KMS-11 (cell line): ENCODE data around the gene GRIA4.

Experiments
- H2AFZ ChIP-seq: fragments of 200-600 bp; sonication (generic); 2 replicates; pipeline ENCODE4 v1.6.1; 2016; ENCODE audit warnings: antibody characterized with exemption, mixed run types, low read depth
- H3K27ac ChIP-seq: fragments of 200-600 bp; sonication (generic); 2 replicates; pipeline ENCODE4 v1.6.1; 2016; ENCODE audit warnings: mild to moderate bottlenecking, mixed run types
- H3K27me3 ChIP-seq: fragments of 200-600 bp; sonication (generic); 2 replicates; pipeline ENCODE4 v1.6.1; 2017; ENCODE audit warnings: mild to moderate bottlenecking, low read depth, mixed run types, moderate library complexity; ENCODE audit not compliant: insufficient read depth
- H3K36me3 ChIP-seq: fragments of 200-600 bp; sonication (generic); 2 replicates; pipeline ENCODE4 v1.6.1; 2017; ENCODE audit warnings: mild to moderate bottlenecking, mixed run types; ENCODE audit not compliant: insufficient read depth
- H3K4me1 ChIP-seq: fragments of 200-600 bp; sonication (generic); 2 replicates; pipeline ENCODE4 v1.6.1; 2016; ENCODE audit warnings: mild to moderate bottlenecking, low read depth, mixed run types; ENCODE audit not compliant: poor library complexity, severe bottlenecking
- H3K4me2 ChIP-seq: fragments of 200-600 bp; sonication (generic); 2 replicates; pipeline ENCODE4 v1.7.0; 2016; ENCODE audit warnings: mild to moderate bottlenecking, mixed run types
- H3K4me3 ChIP-seq: fragments of 200-600 bp; sonication (generic); IDR thresholded peaks from 2 replicates; pipeline ENCODE4 v1.6.1; 2017; ENCODE audit warnings: low read depth, low read length, mixed read lengths; ENCODE audit not compliant: insufficient read depth
- H3K79me2 ChIP-seq: fragments of 200-600 bp; sonication (generic); 2 replicates; pipeline ENCODE4 v1.6.1; 2016; ENCODE audit warnings: low read depth, mixed run types; ENCODE audit not compliant: insufficient read depth
- H3K9ac ChIP-seq: fragments of 200-600 bp; sonication (generic); 2 replicates; pipeline ENCODE4 v1.6.1; 2016; ENCODE audit warnings: mild to moderate bottlenecking, mixed run types
- H4K20me1 ChIP-seq: fragments of 200-600 bp; sonication (generic); 2 replicates; pipeline ENCODE4 v1.6.1; 2016; ENCODE audit warnings: mild to moderate bottlenecking, mixed run types; ENCODE audit not compliant: insufficient read depth
- CTCF ChIP-seq: fragments of 200-600 bp; sonication (generic); conservative IDR thresholded peaks from 2 replicates; pipeline ENCODE4 v1.6.1; 2017; ENCODE audit warnings: low read depth, mild to moderate bottlenecking, antibody characterized with exemption, low read length, moderate library complexity, mixed read lengths

Gene GRIA4

DNA sequence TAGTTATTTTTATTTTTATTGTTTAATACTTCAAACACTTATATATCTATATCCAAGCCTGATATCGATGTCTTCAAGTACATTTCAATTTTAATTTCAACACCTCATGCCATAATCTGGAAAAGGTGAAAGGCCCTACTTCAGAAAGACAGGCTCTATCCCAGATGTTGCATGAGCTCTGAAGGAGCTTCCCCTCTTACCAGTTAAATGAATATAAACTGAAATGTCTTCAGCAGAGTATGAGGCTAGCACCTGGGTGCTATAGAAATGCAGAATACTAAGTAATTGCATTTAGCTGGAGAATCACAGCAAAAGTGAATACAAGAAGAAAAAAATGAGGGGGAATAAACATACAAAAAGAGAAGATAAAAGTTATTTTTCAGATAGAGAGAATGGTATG, 11.5 kb upstream of the GRIA4 start:
- no peak for TF ChIP-seq CTCF
- Histone ChIP-seq H3K9ac (no peak overlapping the region), H3K4me2 (no peak overlapping the region), H3K36me3 (no peaks in the 10 kb centered on the region), H2AFZ (no peak overlapping the region), H3K79me2 (no peaks in the 10 kb centered on the region), H3K27me3 (no peaks in the 10 kb centered on the region), H3K4me3 (no peak overlapping the region), H3K27ac (no peak overlapping the region), H3K4me1 (no peaks in the 10 kb centered on the region), H4K20me1 (no peaks in the 10 kb centered on the region)

GRCh38 chr11:105603156-105603555, 6.7 kb upstream of the GRIA4 start:
- no peak overlapping the region for H2AFZ ChIP-seq
- no peaks in the 10 kb centered on the region for H4K20me1 ChIP-seq
- no peaks in the 10 kb centered on the region for H3K79me2 ChIP-seq
- H3K4me3 ChIP-seq = no peak overlapping the region
- H3K4me2 ChIP-seq = no peak overlapping the region
- TF ChIP-seq CTCF = no peak
- no peaks in the 10 kb centered on the region for H3K4me1 ChIP-seq
- no peak overlapping the region for H3K9ac ChIP-seq
- H3K27me3 ChIP-seq = no peaks in the 10 kb centered on the region
- no peaks in the 10 kb centered on the region for H3K36me3 ChIP-seq
- H3K27ac ChIP-seq = no peak overlapping the region

GRCh38 chr11:105609341-105609781, 512 bp upstream of the GRIA4 start:
- no peak for TF ChIP-seq CTCF
- Histone ChIP-seq H2AFZ (no peak overlapping the region), H3K4me1 (no peaks in the 10 kb centered on the region), H3K4me3 (no peak overlapping the region), H3K9ac (no peak overlapping the region), H4K20me1 (no peaks in the 10 kb centered on the region), H3K79me2 (no peaks in the 10 kb centered on the region), H3K27ac (no peak overlapping the region), H3K27me3 (no peaks in the 10 kb centered on the region), H3K36me3 (no peaks in the 10 kb centered on the region), H3K4me2 (no peak overlapping the region)

DNA sequence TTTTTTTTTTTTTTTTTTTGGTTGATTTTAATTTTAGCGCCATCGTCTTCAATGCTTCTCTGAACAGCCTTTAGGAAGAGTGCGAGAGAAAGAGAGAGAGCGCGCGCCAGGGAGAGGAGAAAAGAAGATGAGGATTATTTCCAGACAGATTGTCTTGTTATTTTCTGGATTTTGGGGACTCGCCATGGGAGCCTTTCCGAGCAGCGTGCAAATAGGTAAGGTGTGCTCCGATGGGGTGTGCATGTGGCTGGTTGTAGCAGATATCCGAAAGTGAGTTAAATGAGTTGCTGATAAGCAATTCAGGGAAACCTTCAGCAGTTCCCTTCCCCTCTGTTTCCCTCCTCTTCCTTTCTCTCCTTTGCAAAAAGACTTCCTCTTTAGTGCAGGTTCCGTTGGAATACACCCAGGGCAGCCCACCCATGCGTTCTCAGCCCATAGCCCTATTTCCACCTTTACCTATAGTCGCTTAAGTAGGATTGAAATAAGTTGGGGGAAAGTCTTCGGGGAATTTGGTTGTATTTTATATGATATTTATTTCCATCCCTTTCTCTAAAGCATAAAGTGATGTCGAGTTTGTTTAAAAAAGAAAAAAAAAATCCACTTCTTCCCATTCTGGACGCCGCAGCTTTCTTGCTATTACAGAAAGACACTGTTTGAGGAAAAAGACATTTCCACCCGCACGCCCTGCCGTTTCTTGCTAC, 1.1 kb downstream of the GRIA4 start:
- no peak overlapping the region for H3K9ac ChIP-seq
- no peaks in the 10 kb centered on the region for H4K20me1 ChIP-seq
- H3K4me1 ChIP-seq = no peaks in the 10 kb centered on the region
- no peak overlapping the region for H2AFZ ChIP-seq
- H3K4me3 ChIP-seq = no peak overlapping the region
- no peaks in the 10 kb centered on the region for H3K27me3 ChIP-seq
- no peaks in the 10 kb centered on the region for H3K79me2 ChIP-seq
- H3K4me2 ChIP-seq = no peak overlapping the region
- TF ChIP-seq CTCF = no peak
- no peaks in the 10 kb centered on the region for H3K36me3 ChIP-seq
- no peak overlapping the region for H3K27ac ChIP-seq
